WI38 (cell line): ENCODE measurements around the gene RBM20.

Experiments
- H3K4me3 ChIP-seq: 2 replicates; pipeline ENCODE4 v1.5.1; 2011; ENCODE audit warnings: low read depth, mild to moderate bottlenecking, control low read depth, low read length
- TF ChIP-seq, protein P1 (sequence below): IDR thresholded peaks from 2 replicates; pipeline ENCODE4 v1.5.1; 2012; ENCODE audit warnings: low read depth, mild to moderate bottlenecking, control low read depth, low read length

RBM20 gene

DNA sequence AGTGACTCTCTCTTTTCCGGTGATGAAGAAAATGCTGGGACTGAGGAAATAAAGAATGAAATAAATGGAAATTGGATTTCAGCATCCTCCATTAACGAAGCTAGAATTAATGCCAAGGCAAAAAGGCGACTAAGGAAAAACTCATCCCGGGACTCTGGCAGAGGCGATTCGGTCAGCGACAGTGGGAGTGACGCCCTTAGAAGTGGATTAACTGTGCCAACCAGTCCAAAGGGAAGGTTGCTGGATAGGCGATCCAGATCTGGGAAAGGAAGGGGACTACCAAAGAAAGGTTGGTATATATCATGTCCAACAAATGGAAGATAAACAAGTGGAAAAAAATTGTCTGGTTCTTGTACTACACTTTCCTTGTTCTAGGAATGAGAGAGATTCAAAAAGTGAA, 237.1 kb downstream of the RBM20 start:
- H3K4me3 ChIP-seq: no peak overlapping the region
- TF ChIP-seq, protein P1, sequence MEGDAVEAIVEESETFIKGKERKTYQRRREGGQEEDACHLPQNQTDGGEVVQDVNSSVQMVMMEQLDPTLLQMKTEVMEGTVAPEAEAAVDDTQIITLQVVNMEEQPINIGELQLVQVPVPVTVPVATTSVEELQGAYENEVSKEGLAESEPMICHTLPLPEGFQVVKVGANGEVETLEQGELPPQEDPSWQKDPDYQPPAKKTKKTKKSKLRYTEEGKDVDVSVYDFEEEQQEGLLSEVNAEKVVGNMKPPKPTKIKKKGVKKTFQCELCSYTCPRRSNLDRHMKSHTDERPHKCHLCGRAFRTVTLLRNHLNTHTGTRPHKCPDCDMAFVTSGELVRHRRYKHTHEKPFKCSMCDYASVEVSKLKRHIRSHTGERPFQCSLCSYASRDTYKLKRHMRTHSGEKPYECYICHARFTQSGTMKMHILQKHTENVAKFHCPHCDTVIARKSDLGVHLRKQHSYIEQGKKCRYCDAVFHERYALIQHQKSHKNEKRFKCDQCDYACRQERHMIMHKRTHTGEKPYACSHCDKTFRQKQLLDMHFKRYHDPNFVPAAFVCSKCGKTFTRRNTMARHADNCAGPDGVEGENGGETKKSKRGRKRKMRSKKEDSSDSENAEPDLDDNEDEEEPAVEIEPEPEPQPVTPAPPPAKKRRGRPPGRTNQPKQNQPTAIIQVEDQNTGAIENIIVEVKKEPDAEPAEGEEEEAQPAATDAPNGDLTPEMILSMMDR: no peak

GRCh38 chr10:110881905-110882304, 237.8 kb downstream of the RBM20 start:
- TF ChIP-seq, protein P1: no peak
- no peak overlapping the region for H3K4me3 ChIP-seq

- TF ChIP-seq, protein P1: no peak
- no peak overlapping the region for H3K4me3 ChIP-seq
These were observed 239.8 kb downstream of the RBM20 start for GRCh38 chr10:110883924-110884323.

- TF ChIP-seq, protein P1: no peak
- H3K4me3 ChIP-seq: no peak overlapping the region
These were observed 242.0 kb downstream of the RBM20 start for GRCh38 chr10:110885932-110886674.

DNA sequence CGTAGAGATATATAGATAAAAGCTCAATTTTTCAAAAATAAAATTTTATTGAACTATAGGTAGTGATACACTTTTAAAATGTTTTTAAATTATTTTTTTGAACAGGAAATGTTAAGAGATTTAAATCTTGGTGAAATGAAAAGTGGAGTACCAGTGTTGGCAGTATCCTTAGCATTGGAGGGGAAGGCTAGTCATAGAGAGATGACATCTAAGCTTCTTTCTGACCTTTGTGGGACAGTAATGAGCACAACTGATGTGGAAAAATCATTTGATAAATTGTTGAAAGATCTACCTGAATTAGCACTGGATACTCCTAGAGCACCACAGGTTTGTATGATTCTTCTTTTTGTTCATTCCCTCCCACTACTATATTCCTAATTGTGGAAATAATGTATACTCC, 243.4 kb downstream of the RBM20 start:
- no peak overlapping the region for H3K4me3 ChIP-seq
- TF ChIP-seq, protein P1: no peak
